HepG2 (cell line): ENCODE results near the gene LAP3. TPM values are rescaled to one million over a fixed set of nuclear protein-coding genes. Genes with fewer than 3 reads are reported as not detected.

ENCODE experiments used
- CREB1 ChIP-seq, 2 experiments: fragments of 450-650 bp in 1 of 2; IDR thresholded peaks; 2 replicates each; pipeline ENCODE4 v1.6.1; 2016 to 2017; ENCODE audit warnings: control low read depth in 1 of 2, mild to moderate bottlenecking in 1 of 2, missing compliant biosample characterization in 1 of 2, missing genetic modification characterization in 1 of 2
- DR1 ChIP-seq: sonication (generic); formaldehyde crosslinking; IDR thresholded peaks from 2 replicates; pipeline ENCODE4 v1.8.0; 2021; ENCODE audit warnings: mild to moderate bottlenecking, missing genetic modification reagents, inconsistent platforms
- EED ChIP-seq: sonication (generic); formaldehyde crosslinking; IDR thresholded peaks from 2 replicates; pipeline ENCODE4 v1.5.0; 2020; ENCODE audit warnings: mild to moderate bottlenecking, missing genetic modification reagents
- ELF1 ChIP-seq: sonication (generic); formaldehyde crosslinking; IDR thresholded peaks from 2 replicates; pipeline ENCODE4 v1.4.0; 2020; ENCODE audit warnings: missing genetic modification reagents
- ETV5 ChIP-seq: IDR thresholded peaks from 2 replicates; pipeline ENCODE4 v1.6.1; 2018; ENCODE audit warnings: missing biosample characterization, missing genetic modification reagents, inconsistent platforms, borderline replicate concordance
- FOXA3 ChIP-seq: IDR thresholded peaks from 2 replicates; pipeline ENCODE4 v1.6.1; 2016; ENCODE audit warnings: missing genetic modification reagents, missing compliant biosample characterization
- GABPA ChIP-seq, 2 experiments: IDR thresholded peaks; 2 replicates each; pipeline ENCODE4 v1.6.1; 2011 to 2016; ENCODE audit warnings: low read depth in 2 of 2, low read length in 1 of 2, missing biosample characterization in 1 of 2, missing genetic modification characterization in 1 of 2
- HOXD1 ChIP-seq: sonication (generic); formaldehyde crosslinking; IDR thresholded peaks from 2 replicates; pipeline ENCODE4 v1.5.0; 2020; ENCODE audit warnings: missing genetic modification reagents
- MAFK ChIP-seq, 2 experiments: IDR thresholded peaks in 1 of 2; conservative IDR thresholded peaks in 1 of 2; 2 replicates each; pipeline ENCODE4 v1.6.1; 2011; ENCODE audit warnings: improper control_type of control experiment in 2 of 2, low read length in 2 of 2
- NCOA2 ChIP-seq: sonication (generic); formaldehyde crosslinking; IDR thresholded peaks from 2 replicates; pipeline ENCODE4 v1.8.0; 2022; ENCODE audit warnings: inconsistent platforms
- PITX1 ChIP-seq: sonication (generic); formaldehyde crosslinking; IDR thresholded peaks from 2 replicates; pipeline ENCODE4 v1.5.1; 2020; ENCODE audit warnings: mild to moderate bottlenecking, missing genetic modification reagents
- REPIN1 ChIP-seq: sonication (generic); formaldehyde crosslinking; IDR thresholded peaks from 2 replicates; pipeline ENCODE4 v1.8.0; 2022; ENCODE audit warnings: missing genetic modification reagents, low read depth, mild to moderate bottlenecking, borderline replicate concordance
- SMC3 ChIP-seq: IDR thresholded peaks from 2 replicates; pipeline ENCODE4 v1.6.1; 2011; ENCODE audit warnings: low read length, improper control_type of control experiment
- SOX5 ChIP-seq: IDR thresholded peaks from 2 replicates; pipeline ENCODE4 v1.6.1; 2016; ENCODE audit warnings: borderline replicate concordance
- SOX6 ChIP-seq, 2 experiments: fragments of 450-650 bp in 1 of 2; sonication (generic) in 1 of 2; formaldehyde crosslinking in 1 of 2; IDR thresholded peaks; 2 replicates each; pipeline versions ENCODE4 v1.4.0 to v1.6.1; 2017 to 2020; ENCODE audit warnings: antibody characterized with exemption in 1 of 2, mild to moderate bottlenecking in 1 of 2, missing genetic modification reagents in 1 of 2
- SRSF9 ChIP-seq: fragments of 200-400 bp; formaldehyde crosslinking; IDR thresholded peaks from 2 replicates; pipeline ENCODE4 v1.6.1; 2018; ENCODE audit warnings: borderline replicate concordance, mild to moderate bottlenecking, low read depth, low read length; ENCODE audit not compliant: insufficient read depth, poor library complexity, severe bottlenecking
- TBX2 ChIP-seq: sonication (generic); formaldehyde crosslinking; IDR thresholded peaks from 2 replicates; pipeline ENCODE4 v1.5.0; 2020; ENCODE audit warnings: missing genetic modification reagents, mild to moderate bottlenecking, borderline replicate concordance
- THAP11 ChIP-seq: IDR thresholded peaks from 2 replicates; pipeline ENCODE4 v1.6.1; 2016; ENCODE audit warnings: missing biosample characterization, missing genetic modification reagents
- XRCC5 ChIP-seq: fragments of 200-400 bp; formaldehyde crosslinking; optimal IDR thresholded peaks from 2 replicates; pipeline ENCODE3; 2017; ENCODE audit warnings: mild to moderate bottlenecking, low read length
- ZBTB38 ChIP-seq: sonication (generic); formaldehyde crosslinking; IDR thresholded peaks from 2 replicates; pipeline ENCODE4 v1.5.1; 2020; ENCODE audit warnings: mild to moderate bottlenecking, missing genetic modification reagents
- ZFP36L2 ChIP-seq: sonication (generic); formaldehyde crosslinking; IDR thresholded peaks from 2 replicates; pipeline ENCODE4 v1.4.0; 2020; ENCODE audit warnings: missing genetic modification reagents
- ZNF34 ChIP-seq: sonication (generic); formaldehyde crosslinking; IDR thresholded peaks from 2 replicates; pipeline ENCODE4 v1.4.0; 2020; ENCODE audit warnings: mild to moderate bottlenecking, missing genetic modification reagents, borderline replicate concordance
- ZNF564 ChIP-seq: sonication (generic); formaldehyde crosslinking; IDR thresholded peaks from 2 replicates; pipeline ENCODE4 v1.8.1; 2023; ENCODE audit warnings: mild to moderate bottlenecking, missing genetic modification reagents
- ZNF747 ChIP-seq: sonication (generic); formaldehyde crosslinking; IDR thresholded peaks from 2 replicates; pipeline ENCODE4 v1.8.1; 2023; ENCODE audit warnings: missing genetic modification reagents, mild to moderate bottlenecking, borderline replicate concordance
- ZNF781 ChIP-seq: sonication (generic); formaldehyde crosslinking; IDR thresholded peaks from 2 replicates; pipeline ENCODE4 v1.5.1; 2020; ENCODE audit warnings: borderline replicate concordance, mild to moderate bottlenecking, missing genetic modification reagents; ENCODE audit errors: not compliant biosample characterization
- ZNF850 ChIP-seq: sonication (generic); formaldehyde crosslinking; conservative IDR thresholded peaks from 2 replicates; pipeline ENCODE4 v1.9.0; 2021; ENCODE audit warnings: mild to moderate bottlenecking, missing genetic modification reagents
- ZSCAN9 ChIP-seq: IDR thresholded peaks from 2 replicates; pipeline ENCODE4 v1.6.1; 2016; ENCODE audit warnings: borderline replicate concordance
- polyA plus RNA-seq, 8 experiments: library from polyadenylated mRNA; depleted of rRNA in 3 of 8; stranded (reverse) in 7 of 8; unstranded in 1 of 8; fragments of >200 nt; fragmentation: Illumina TruSeq in 4 of 8; extraction: Trizol in 4 of 8; gene quantifications; 2 replicates each; pipeline versions ENCODE4 v1.2.1 to v1.2.3, GENCODE V29; 2011 to 2016; ENCODE audit warnings: low read depth in 4 of 8, missing spikeins in 1 of 8, mixed read lengths in 1 of 8; ENCODE audit not compliant: insufficient read depth in 1 of 8
- total RNA-seq, 5 experiments: library from RNA; depleted of rRNA; stranded (reverse); fragments of >200 nt; fragmentation: Illumina TruSeq; extraction: Trizol; gene quantifications; 2 replicates each; pipeline ENCODE4 v1.2.3, GENCODE V29; 2016; ENCODE audit warnings: low read depth in 1 of 5
- TF ChIP-seq, protein P1 (sequence below): sonication (generic); formaldehyde crosslinking; IDR thresholded peaks from 2 replicates; pipeline ENCODE4 v1.5.1; 2020; ENCODE audit warnings: missing genetic modification reagents, mild to moderate bottlenecking, borderline replicate concordance

The LAP3 gene
- total and polyA plus RNA-seq, 2 of the 13 experiments (the other 11 are each of a cell fraction or from before 2014, with no cell fraction given): 106 to 125 TPM

DNA sequence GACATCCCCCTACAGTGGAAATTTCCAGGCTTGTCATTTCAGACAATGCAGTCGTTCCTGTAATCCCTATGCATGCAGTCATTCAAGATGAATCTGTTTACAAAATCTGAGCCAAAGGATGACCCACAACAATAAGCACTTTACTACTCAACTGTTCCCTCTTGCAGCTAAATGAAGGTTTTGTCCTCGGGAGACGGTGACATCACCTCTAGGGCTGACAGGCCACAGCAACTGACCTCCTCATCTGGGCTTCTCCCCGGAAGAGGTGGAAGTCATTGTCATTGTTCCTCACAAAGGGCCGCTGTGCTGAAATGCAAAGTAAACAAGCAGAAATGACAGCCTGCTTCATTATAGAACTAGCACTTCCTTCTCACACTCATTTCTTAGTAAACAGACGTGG, 32.8 kb upstream of the LAP3 start (continued):
- peak; percentile 43; the same call in 1 of the 2 replicates for TF ChIP-seq PITX1 (CRISPR knock-in tag)
- peak; percentile 78 for TF ChIP-seq ELF1 (CRISPR knock-in tag)
- TF ChIP-seq HOXD1: peak; percentile 90
- TF ChIP-seq ZNF850 (CRISPR knock-in tag): no peak
- TF ChIP-seq ETV5: peak; percentile 99
- TF ChIP-seq ZNF34 (CRISPR knock-in tag): no peak
- no peak for TF ChIP-seq SMC3
- peak; percentile 79 for TF ChIP-seq CREB1 (IDR thresholded peaks at IDR 0.05)
- peak; percentile 76 for TF ChIP-seq CREB1 (CRISPR knock-in tag; IDR thresholded peaks at IDR 0.05)
- TF ChIP-seq FOXA3: peak; percentile 100
- TF ChIP-seq ZNF564 (CRISPR knock-in tag): 0 out of 2 replicates have a peak, but pooled peaks have one; percentile 35
- peak; percentile 94 for TF ChIP-seq TBX2
- no peak for TF ChIP-seq ZNF781 (CRISPR knock-in tag)
- peak; percentile 71 for TF ChIP-seq THAP11 (CRISPR knock-in tag)
- TF ChIP-seq, protein P1, sequence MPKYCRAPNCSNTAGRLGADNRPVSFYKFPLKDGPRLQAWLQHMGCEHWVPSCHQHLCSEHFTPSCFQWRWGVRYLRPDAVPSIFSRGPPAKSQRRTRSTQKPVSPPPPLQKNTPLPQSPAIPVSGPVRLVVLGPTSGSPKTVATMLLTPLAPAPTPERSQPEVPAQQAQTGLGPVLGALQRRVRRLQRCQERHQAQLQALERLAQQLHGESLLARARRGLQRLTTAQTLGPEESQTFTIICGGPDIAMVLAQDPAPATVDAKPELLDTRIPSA (CRISPR knock-in tag): no peak
- TF ChIP-seq REPIN1 (CRISPR knock-in tag): no peak
- TF ChIP-seq ZFP36L2 (CRISPR knock-in tag): no peak
- no peak; a peak in 1 of 4 replicates for TF ChIP-seq MAFK (conservative IDR thresholded peaks at IDR 0.05 in 1 of 2, IDR thresholded peaks at IDR 0.05 in 1 of 2; ENCODE audit: low read length in 2 of 2)
- peak; percentile 88 for TF ChIP-seq NCOA2
- no peak for TF ChIP-seq DR1 (CRISPR knock-in tag)
- TF ChIP-seq EED (CRISPR knock-in tag): no peak
- no peak for TF ChIP-seq SOX6 (IDR thresholded peaks at IDR 0.05)
- TF ChIP-seq SOX6 (CRISPR knock-in tag; IDR thresholded peaks at IDR 0.05): peak; percentile 99
- peak; percentile 100 for TF ChIP-seq SOX5 (CRISPR knock-in tag)
- TF ChIP-seq GABPA (IDR thresholded peaks at IDR 0.05; ENCODE audit: low read depth, low read length): no peak
- TF ChIP-seq GABPA (CRISPR knock-in tag; IDR thresholded peaks at IDR 0.05; ENCODE audit: low read depth): peak; percentile 67; the same call in 1 of the 2 replicates
- no peak for TF ChIP-seq SRSF9
- peak; percentile 70 for TF ChIP-seq XRCC5
- peak; percentile 64 for TF ChIP-seq ZSCAN9 (CRISPR knock-in tag)
- no peak for TF ChIP-seq ZBTB38 (CRISPR knock-in tag)
- TF ChIP-seq ZNF747: peak; percentile 72; the same call in 1 of the 2 replicates
